ENCODE measurements around the gene MIF4GD. TPM values are rescaled to one million over a fixed set of nuclear protein-coding genes. Genes with fewer than 3 reads are reported as not detected.
A peak's percentile ranks its signal among the peaks of the same experiment; 100 is the strongest.

Gene MIF4GD
- total and polyA plus RNA-seq, 2 donors (not counting 1 experiment from before 2014, with no cell fraction given), result 41.5 to 87.4 TPM

DNA sequence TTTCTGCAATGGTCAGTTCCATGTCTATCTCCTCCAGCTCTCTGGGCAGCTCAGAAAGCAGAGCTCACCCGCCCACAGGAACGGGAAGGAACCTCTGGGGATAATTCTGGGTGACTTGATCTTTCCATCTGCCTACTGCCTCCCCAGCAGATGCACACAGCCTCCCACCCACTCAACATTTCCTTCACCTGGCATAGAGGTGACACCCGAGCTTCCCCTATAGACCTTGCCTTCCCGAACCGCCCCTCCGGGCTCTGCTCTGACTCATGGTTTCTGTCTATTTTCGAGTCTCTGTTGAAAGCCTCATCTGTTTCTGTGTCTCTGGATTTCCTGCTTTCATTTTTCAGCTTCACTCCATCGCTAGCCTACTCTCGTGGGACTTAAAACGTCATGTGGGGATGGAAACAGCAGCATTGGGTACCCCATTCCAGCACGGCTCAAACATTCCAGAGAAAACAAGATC is 21.0 kb downstream of the MIF4GD start:
- peak; percentile 82 for ATAC-seq (ENCODE audit: low read depth)
- peaks cover 32 to 50% of the 10 kb centered on the region in 2 donors for H3K4me1 ChIP-seq (ENCODE audit: control insufficient read depth in 2 of 2, insufficient read depth in 2 of 2, low read length in 2 of 2)
- no peak overlapping the region for H2AFZ ChIP-seq (ENCODE audit: insufficient read depth, low read depth, low read length, poor library complexity, severe bottlenecking)
- peaks cover 73% of the 10 kb centered on the region for H3K79me2 ChIP-seq (ENCODE audit: control insufficient read depth, insufficient read depth, low read length)
- peaks cover 45% of the 10 kb centered on the region for H4K20me1 ChIP-seq (ENCODE audit: control insufficient read depth, insufficient read depth, low read length, poor library complexity, severe bottlenecking)
- peaks cover 0 to 25% of the 10 kb centered on the region in 2 experiments for H3K36me3 ChIP-seq (replicated peaks in 1 of 2; ENCODE audit: control extremely low read depth in 1 of 2, control insufficient read depth in 1 of 2, extremely low read depth in 1 of 2, insufficient read depth in 2 of 2, low read length in 1 of 2)
- ChIA-PET POLR2A (interaction anchor here (0.6 to 2.9 kb wide), 4 partner anchors 11 to 48 kb away, joined by 3 to 41 read pairs (median 3); partner anchors contain the start of genes GGA3, MIF4GD and MRPS7), CTCF (interaction anchor here (0.6 to 4.3 kb wide), 12 partner anchors 10 to 303 kb away, joined by 3 to 21 read pairs (median 4); partner anchors contain the start of genes GGA3, MIF4GD and MRPS7)
- peak overlapping the region; percentile 49 to 68 for H3K27ac ChIP-seq (ENCODE audit: low read length in 2 of 2)
- Mint-ChIP-seq H3K4me3 (peak overlapping the region; percentile 71), H3K9me3 (ENCODE audit: insufficient read depth) (no peaks in the 10 kb centered on the region), H3K27ac (peak overlapping the region; percentile 91), H3K4me1 (peaks cover 56% of the 10 kb centered on the region), H3K27me3 (no peaks in the 10 kb centered on the region)
- peak overlapping the region; percentile 25 for H3K9ac ChIP-seq (ENCODE audit: low read length)
- intact Hi-C loops (cut with micrococcal nuclease), result no loop called here
- peak overlapping the region; percentile 49 for H3K4me2 ChIP-seq (replicated peaks; ENCODE audit: low read depth, low read length, poor library complexity, severe bottlenecking)
- TF ChIP-seq, protein P1, sequence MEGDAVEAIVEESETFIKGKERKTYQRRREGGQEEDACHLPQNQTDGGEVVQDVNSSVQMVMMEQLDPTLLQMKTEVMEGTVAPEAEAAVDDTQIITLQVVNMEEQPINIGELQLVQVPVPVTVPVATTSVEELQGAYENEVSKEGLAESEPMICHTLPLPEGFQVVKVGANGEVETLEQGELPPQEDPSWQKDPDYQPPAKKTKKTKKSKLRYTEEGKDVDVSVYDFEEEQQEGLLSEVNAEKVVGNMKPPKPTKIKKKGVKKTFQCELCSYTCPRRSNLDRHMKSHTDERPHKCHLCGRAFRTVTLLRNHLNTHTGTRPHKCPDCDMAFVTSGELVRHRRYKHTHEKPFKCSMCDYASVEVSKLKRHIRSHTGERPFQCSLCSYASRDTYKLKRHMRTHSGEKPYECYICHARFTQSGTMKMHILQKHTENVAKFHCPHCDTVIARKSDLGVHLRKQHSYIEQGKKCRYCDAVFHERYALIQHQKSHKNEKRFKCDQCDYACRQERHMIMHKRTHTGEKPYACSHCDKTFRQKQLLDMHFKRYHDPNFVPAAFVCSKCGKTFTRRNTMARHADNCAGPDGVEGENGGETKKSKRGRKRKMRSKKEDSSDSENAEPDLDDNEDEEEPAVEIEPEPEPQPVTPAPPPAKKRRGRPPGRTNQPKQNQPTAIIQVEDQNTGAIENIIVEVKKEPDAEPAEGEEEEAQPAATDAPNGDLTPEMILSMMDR (IDR thresholded peaks at IDR 0.05), result no peak
- no peak for TF ChIP-seq EZH2 (IDR thresholded peaks at IDR 0.05; ENCODE audit: borderline replicate concordance, insufficient read depth, low read depth, low read length, poor library complexity, severe bottlenecking)
- DNase-seq, result peak; percentile 50
- WGBS (ENCODE audit: insufficient coverage), result 17% methylated on average over 10 of the region's 11 CpGs
- H3K4me3 ChIP-seq (ENCODE audit: control extremely low read depth in 1 of 5, extremely low read depth in 1 of 5, insufficient read depth in 1 of 5, low read depth in 2 of 5, low read length in 4 of 5), result peak overlapping the region in 1 of 5 experiments; percentile 1
- no peaks in the 10 kb centered on the region for H3K27me3 ChIP-seq (replicated peaks in 1 of 4; ENCODE audit: control extremely low read depth in 1 of 4, control insufficient read depth in 3 of 4, insufficient read depth in 4 of 4, low read length in 3 of 4)
- no peaks in the 10 kb centered on the region for H3K9me3 ChIP-seq (ENCODE audit: control extremely low read depth in 1 of 3, control insufficient read depth in 2 of 3, insufficient read depth in 1 of 3, low read length in 2 of 3)

DNA sequence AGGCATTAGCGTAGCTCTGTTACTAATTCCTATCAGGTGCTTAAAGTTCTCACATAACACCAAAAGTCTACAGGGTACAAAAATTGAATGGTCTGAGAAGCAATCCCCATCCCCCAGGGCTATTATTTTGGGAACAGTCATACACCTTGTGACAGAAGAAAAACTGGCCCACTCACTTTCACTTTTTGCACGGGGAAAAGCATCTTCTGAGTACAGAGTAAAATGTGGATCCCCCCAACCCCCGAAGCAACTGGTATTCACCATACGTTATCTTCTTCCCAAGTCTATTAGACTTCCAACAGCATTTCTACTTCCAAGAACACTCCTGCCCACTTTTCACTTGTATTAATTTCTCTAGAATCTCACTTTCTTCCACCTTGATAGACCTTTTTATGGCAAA is 21.5 kb downstream of the MIF4GD start:
- peaks cover 35 to 54% of the 10 kb centered on the region in 2 donors for H3K4me1 ChIP-seq (ENCODE audit: control insufficient read depth in 2 of 2, insufficient read depth in 2 of 2, low read length in 2 of 2)
- H3K9me3 ChIP-seq (ENCODE audit: control extremely low read depth in 1 of 3, control insufficient read depth in 2 of 3, insufficient read depth in 1 of 3, low read length in 2 of 3), result no peaks in the 10 kb centered on the region
- H3K27ac Mint-ChIP-seq, result peak overlapping the region; percentile 91
- peaks cover 73% of the 10 kb centered on the region for H3K79me2 ChIP-seq (ENCODE audit: control insufficient read depth, insufficient read depth, low read length)
- ATAC-seq (ENCODE audit: low read depth) (no peak), DNase-seq (no peak)
- H3K9ac ChIP-seq (ENCODE audit: low read length), result peak overlapping the region; percentile 25
- WGBS (ENCODE audit: insufficient coverage), result 78% methylated on average over 4 of the region's 4 CpGs
- H3K27me3 Mint-ChIP-seq, result no peaks in the 10 kb centered on the region
- peak overlapping the region; percentile 71 for H3K4me3 Mint-ChIP-seq
- peaks cover 57% of the 10 kb centered on the region for H3K4me1 Mint-ChIP-seq
- peak overlapping the region; percentile 49 for H3K4me2 ChIP-seq (replicated peaks; ENCODE audit: low read depth, low read length, poor library complexity, severe bottlenecking)
- H3K4me3 ChIP-seq (ENCODE audit: control extremely low read depth in 1 of 5, extremely low read depth in 1 of 5, insufficient read depth in 1 of 5, low read depth in 2 of 5, low read length in 4 of 5), result no peak overlapping the region
- ChIA-PET POLR2A (interaction anchor here (0.7 to 2.9 kb wide), 3 partner anchors 12 to 48 kb away, joined by 3 to 41 read pairs (median 3); partner anchors contain the start of genes GGA3, MIF4GD and MRPS7), CTCF (interaction anchor here (0.6 to 4.3 kb wide), 11 partner anchors 9 to 290 kb away, joined by 3 to 21 read pairs (median 4); partner anchors contain the start of genes GGA3, MIF4GD and MRPS7)
- H3K9me3 Mint-ChIP-seq (ENCODE audit: insufficient read depth), result no peaks in the 10 kb centered on the region
- H3K27ac ChIP-seq (ENCODE audit: low read length in 2 of 2), result peak overlapping the region; percentile 49 to 68
- peaks cover 0 to 30% of the 10 kb centered on the region in 2 experiments for H3K36me3 ChIP-seq (replicated peaks in 1 of 2; ENCODE audit: control extremely low read depth in 1 of 2, control insufficient read depth in 1 of 2, extremely low read depth in 1 of 2, insufficient read depth in 2 of 2, low read length in 1 of 2)
- peaks cover 45% of the 10 kb centered on the region for H4K20me1 ChIP-seq (ENCODE audit: control insufficient read depth, insufficient read depth, low read length, poor library complexity, severe bottlenecking)
- TF ChIP-seq, protein P1 (IDR thresholded peaks at IDR 0.05), result no peak
- TF ChIP-seq EZH2 (IDR thresholded peaks at IDR 0.05; ENCODE audit: borderline replicate concordance, insufficient read depth, low read depth, low read length, poor library complexity, severe bottlenecking), result no peak
- no peaks in the 10 kb centered on the region for H3K27me3 ChIP-seq (replicated peaks in 1 of 4; ENCODE audit: control extremely low read depth in 1 of 4, control insufficient read depth in 3 of 4, insufficient read depth in 4 of 4, low read length in 3 of 4)
- H2AFZ ChIP-seq (ENCODE audit: insufficient read depth, low read depth, low read length, poor library complexity, severe bottlenecking), result no peak overlapping the region
- intact Hi-C loops (cut with micrococcal nuclease), result no loop called here

All from B cell (primary cell).